Lower leg skin (tissue), 4 donors: Measurements from ENCODE around the gene NSG1. TPM values are rescaled to one million over a fixed set of nuclear protein-coding genes. Genes with fewer than 3 reads are reported as not detected.

Experiments used
- DNase-seq, 2 donors: peaks; one replicate each; pipeline ENCODE4 v3.0.0-alpha.2; 2019; ENCODE audit warnings: low spot score in 2 of 2
- H3K4me3 ChIP-seq: fragments of 200-600 bp; sonication (generic); 2 replicates; pipeline ENCODE4 v1.5.1; 2017; ENCODE audit warnings: mild to moderate bottlenecking, low read depth; ENCODE audit not compliant: poor library complexity, severe bottlenecking
- CTCF ChIP-seq, 3 donors: fragments of 450-650 bp; IDR thresholded peaks; one replicate each; pipeline ENCODE4 v1.5.1; 2016; ENCODE audit warnings: antibody characterized with exemption in 3 of 3, mild to moderate bottlenecking in 3 of 3, moderate library complexity in 2 of 3
- POLR2A ChIP-seq, 2 donors: fragments of 450-650 bp; IDR thresholded peaks; one replicate each; pipeline ENCODE4 v1.6.1; 2016 to 2017; ENCODE audit warnings: antibody characterized with exemption in 2 of 2, mild to moderate bottlenecking in 1 of 2, moderate library complexity in 1 of 2
- WGBS, 2 donors: methylation state at CpG; one replicate each; pipeline ENCODE4 v1.1.5; 2018; 5-methylcytosine and 5-hydroxymethylcytosine counted together
- intact Hi-C: fragments of 100-400 bp; cut with DNase I; formaldehyde crosslinking; loops from one replicate; pipeline ENCODE4 v1.15.0; 2023; ENCODE audit warnings: low total_unique reads
- total RNA-seq, 4 donors: library from RNA; depleted of rRNA; stranded (reverse); fragments of >200 nt; gene quantifications; one replicate each; pipeline ENCODE4 v1.1.0, GENCODE V29; 2016

Gene NSG1
- total RNA-seq, 4 donors from 2014 or later: 109 to 158 (median 139) TPM

GRCh38 chr4:4456351-4456750, 69.4 kb downstream of the NSG1 start:
- no peak overlapping the region for H3K4me3 ChIP-seq
- DNase-seq: no peak
- intact Hi-C loops: no loop called here
- TF ChIP-seq POLR2A (IDR thresholded peaks at IDR 0.05): no peak
- TF ChIP-seq CTCF (IDR thresholded peaks at IDR 0.05): no peak
- WGBS, 2 donors: 83 to 84% methylated on average over 7 of the region's 7 CpGs

- intact Hi-C loops: no loop called here
- no peak for DNase-seq
- TF ChIP-seq POLR2A (IDR thresholded peaks at IDR 0.05): no peak
- no peak for TF ChIP-seq CTCF (IDR thresholded peaks at IDR 0.05)
- H3K4me3 ChIP-seq: no peak overlapping the region
- WGBS, 2 donors: 94 to 95% methylated on average over 8 of the region's 8 CpGs
These were observed 70.1 kb downstream of the NSG1 start for GRCh38 chr4:4456816-4457578.

- TF ChIP-seq POLR2A (IDR thresholded peaks at IDR 0.05) (no peak), CTCF (IDR thresholded peaks at IDR 0.05) (no peak)
- no peak for DNase-seq
- no peak overlapping the region for H3K4me3 ChIP-seq
- intact Hi-C loops: no loop called here
- 88 to 91% methylated on average over 5 of the region's 5 CpGs for WGBS, 2 donors
These were observed 71.1 kb downstream of the NSG1 start for GRCh38 chr4:4457803-4458553.

- H3K4me3 ChIP-seq: no peak overlapping the region
- no peak for DNase-seq
- 94 to 95% methylated on average over 5 of the region's 5 CpGs for WGBS, 2 donors
- TF ChIP-seq POLR2A (IDR thresholded peaks at IDR 0.05) (no peak), CTCF (IDR thresholded peaks at IDR 0.05) (no peak)
- intact Hi-C loops: no loop called here
These were observed 72.3 kb downstream of the NSG1 start for GRCh38 chr4:4459181-4459580.

- DNase-seq: no peak
- H3K4me3 ChIP-seq: no peak overlapping the region
- TF ChIP-seq CTCF (IDR thresholded peaks at IDR 0.05) (no peak), POLR2A (IDR thresholded peaks at IDR 0.05) (no peak)
- WGBS, 2 donors: 91 to 92% methylated on average over 6 of the region's 6 CpGs
- intact Hi-C loops: no loop called here
These were observed 73.9 kb downstream of the NSG1 start for GRCh38 chr4:4460759-4461158.
